ENCODE measurements around the gene POLA1.

POLA1 gene

DNA sequence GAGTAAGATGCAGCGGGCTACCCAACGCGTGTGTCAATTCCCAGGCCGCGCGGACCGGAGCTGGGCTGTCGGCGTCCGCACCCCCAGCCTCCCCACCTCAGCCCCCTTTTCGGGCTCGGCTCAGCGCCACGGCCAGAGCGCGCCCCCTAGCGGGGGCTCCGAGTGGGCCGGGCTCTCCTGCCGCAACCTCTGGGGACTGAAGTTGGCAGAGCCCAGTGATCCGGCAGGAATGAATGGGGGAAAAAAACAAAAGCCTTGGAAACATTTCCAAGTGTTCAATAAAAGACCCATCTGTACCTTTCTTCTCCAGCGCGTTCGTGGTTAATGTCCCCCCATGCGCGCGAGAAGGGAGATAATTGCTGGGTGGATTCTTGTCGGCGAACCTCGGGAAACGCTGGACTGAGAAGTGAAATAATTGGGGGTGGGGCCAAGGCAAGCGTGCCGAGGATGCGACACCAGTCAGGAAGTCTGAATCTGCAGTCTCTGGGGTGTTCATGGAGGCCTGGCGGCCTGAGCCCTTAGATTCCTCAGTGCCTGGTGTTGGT is 327.3 kb downstream of the POLA1 start:
- H3K4me3 ChIP-seq (ENCODE audit: low read length) = peak overlapping the region; percentile 31; the same call in 1 of the 2 replicates
- no CpG with 5 or more reads among the region's 35 CpGs for WGBS (ENCODE audit: insufficient coverage, insufficient read length)
- H3K27me3 ChIP-seq (ENCODE audit: control insufficient read depth, insufficient read depth, low read length) = peaks cover 44% of the 10 kb centered on the region
- no peaks in the 10 kb centered on the region for H3K9me3 ChIP-seq (ENCODE audit: control insufficient read depth, insufficient read depth, low read length)
- no peaks in the 10 kb centered on the region for H3K4me1 ChIP-seq (ENCODE audit: control insufficient read depth, insufficient read depth, low read length)
- no peak overlapping the region for H3K27ac ChIP-seq (ENCODE audit: low read length)
- H3K36me3 ChIP-seq (ENCODE audit: control insufficient read depth, insufficient read depth, low read length) = no peaks in the 10 kb centered on the region
- no peak for DNase-seq (ENCODE audit: low read depth, low spot score)

DNA sequence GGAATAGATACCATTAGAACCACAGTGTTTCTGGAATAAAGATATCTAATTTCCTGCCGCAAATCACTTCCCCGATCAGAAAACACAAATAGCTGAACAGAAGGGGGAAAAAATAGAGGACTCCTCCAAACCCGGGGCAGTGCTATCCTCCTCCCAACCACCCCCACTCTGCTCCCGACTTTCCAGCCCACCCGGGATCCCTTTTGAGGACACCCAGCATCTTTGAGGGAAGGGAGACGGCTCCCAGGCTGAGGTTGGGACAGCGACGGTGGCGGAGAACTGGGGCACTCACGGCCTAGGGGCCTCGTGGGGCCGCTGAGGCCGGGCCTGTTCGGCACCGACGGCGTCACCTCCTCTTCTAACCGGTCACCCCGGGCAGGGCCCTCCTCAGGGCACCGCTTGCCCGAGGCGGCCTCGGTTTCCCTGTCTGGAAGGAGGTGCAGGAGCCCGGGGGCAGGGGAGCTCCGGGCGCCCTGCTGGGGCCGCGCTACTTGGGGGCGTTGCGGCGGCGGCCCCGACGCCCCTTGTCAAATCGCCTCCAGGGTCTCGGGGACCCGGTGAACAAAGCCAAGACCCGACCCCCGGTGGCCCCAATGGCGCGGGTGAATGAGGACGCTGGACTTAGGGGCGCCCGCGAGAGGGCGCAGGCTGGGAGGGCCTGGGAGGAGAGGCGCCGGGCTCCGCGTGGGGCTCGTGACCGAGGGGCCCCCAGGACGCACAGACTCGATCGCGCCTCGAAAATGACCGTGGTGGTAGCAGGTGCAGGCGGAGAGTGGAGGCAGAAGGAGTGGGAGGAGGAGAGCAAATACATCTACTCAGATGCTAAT is 329.0 kb downstream of the POLA1 start:
- Histone ChIP-seq H3K27ac (ENCODE audit: low read length) (no peak overlapping the region), H3K27me3 (ENCODE audit: control insufficient read depth, insufficient read depth, low read length) (peaks cover 32% of the 10 kb centered on the region), H3K9me3 (ENCODE audit: control insufficient read depth, insufficient read depth, low read length) (no peaks in the 10 kb centered on the region), H3K36me3 (ENCODE audit: control insufficient read depth, insufficient read depth, low read length) (no peaks in the 10 kb centered on the region), H3K4me3 (ENCODE audit: low read length) (peak overlapping the region; percentile 3; the same call in 1 of the 2 replicates), H3K4me1 (ENCODE audit: control insufficient read depth, insufficient read depth, low read length) (no peaks in the 10 kb centered on the region)
- no CpG with 5 or more reads among the region's 59 CpGs for WGBS (ENCODE audit: insufficient coverage, insufficient read length)
- no peak for DNase-seq (ENCODE audit: low read depth, low spot score)

DNA sequence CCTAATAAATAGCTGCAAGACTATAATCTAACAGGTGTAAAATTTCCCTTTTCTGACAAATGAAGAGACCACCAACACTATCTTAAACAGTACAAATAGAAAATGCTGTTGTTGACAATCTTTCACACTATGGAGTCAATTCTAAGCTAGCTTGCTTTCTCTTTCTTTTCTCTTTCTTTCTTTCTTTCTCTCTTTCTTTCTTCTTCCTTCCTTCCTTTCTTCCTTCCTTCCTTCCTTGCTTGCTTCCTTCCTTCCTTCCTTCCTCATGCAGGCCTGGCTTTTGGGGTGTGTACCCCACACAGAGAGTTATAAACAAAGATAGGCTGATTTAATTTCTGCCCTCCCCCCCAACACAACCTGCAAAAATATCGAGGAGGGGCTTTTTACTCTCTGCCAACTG is 330.2 kb downstream of the POLA1 start:
- H3K4me1 ChIP-seq (ENCODE audit: control insufficient read depth, insufficient read depth, low read length) = no peaks in the 10 kb centered on the region

DNA sequence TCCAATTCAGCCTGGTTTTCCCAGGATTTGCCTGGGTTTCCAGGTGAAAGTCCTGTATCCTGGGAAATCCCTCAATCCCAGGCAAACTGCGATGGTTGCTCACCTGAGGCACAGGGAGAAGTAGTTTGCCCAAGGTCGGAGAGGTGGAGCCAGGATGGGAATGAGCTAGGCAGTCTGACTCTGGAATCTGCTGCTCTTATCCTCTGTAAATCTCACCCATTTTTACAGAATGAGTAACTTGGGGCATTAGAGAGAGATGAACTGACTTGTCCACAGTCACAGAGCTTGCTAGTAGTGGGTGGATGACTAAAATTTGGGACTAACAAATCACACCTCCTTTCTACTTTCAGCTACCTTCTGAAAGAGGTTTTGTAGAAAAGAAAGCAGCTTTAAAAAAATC is 331.9 kb downstream of the POLA1 start:
- no peak overlapping the region for H3K27ac ChIP-seq (ENCODE audit: low read length)
- H3K4me3 ChIP-seq (ENCODE audit: low read length) = no peak overlapping the region
- H3K27me3 ChIP-seq (ENCODE audit: control insufficient read depth, insufficient read depth, low read length) = peaks cover 24% of the 10 kb centered on the region
- WGBS (ENCODE audit: insufficient coverage, insufficient read length) = no CpG with 5 or more reads among the region's 2 CpGs
- no peaks in the 10 kb centered on the region for H3K4me1 ChIP-seq (ENCODE audit: control insufficient read depth, insufficient read depth, low read length)
- DNase-seq (ENCODE audit: low read depth, low spot score) = no peak
- no peaks in the 10 kb centered on the region for H3K36me3 ChIP-seq (ENCODE audit: control insufficient read depth, insufficient read depth, low read length)
- H3K9me3 ChIP-seq (ENCODE audit: control insufficient read depth, insufficient read depth, low read length) = no peaks in the 10 kb centered on the region

More for the DNA sequence above, 330.2 kb downstream of the POLA1 start:
- H3K27me3 ChIP-seq (ENCODE audit: control insufficient read depth, insufficient read depth, low read length) = peaks cover 30% of the 10 kb centered on the region
- H3K36me3 ChIP-seq (ENCODE audit: control insufficient read depth, insufficient read depth, low read length) = no peaks in the 10 kb centered on the region
- DNase-seq (ENCODE audit: low read depth, low spot score) = no peak
- no CpG with 5 or more reads among the region's 1 CpG for WGBS (ENCODE audit: insufficient coverage, insufficient read length)
- no peak overlapping the region for H3K4me3 ChIP-seq (ENCODE audit: low read length)
- H3K9me3 ChIP-seq (ENCODE audit: control insufficient read depth, insufficient read depth, low read length) = no peaks in the 10 kb centered on the region
- H3K27ac ChIP-seq (ENCODE audit: low read length) = no peak overlapping the region

DNA sequence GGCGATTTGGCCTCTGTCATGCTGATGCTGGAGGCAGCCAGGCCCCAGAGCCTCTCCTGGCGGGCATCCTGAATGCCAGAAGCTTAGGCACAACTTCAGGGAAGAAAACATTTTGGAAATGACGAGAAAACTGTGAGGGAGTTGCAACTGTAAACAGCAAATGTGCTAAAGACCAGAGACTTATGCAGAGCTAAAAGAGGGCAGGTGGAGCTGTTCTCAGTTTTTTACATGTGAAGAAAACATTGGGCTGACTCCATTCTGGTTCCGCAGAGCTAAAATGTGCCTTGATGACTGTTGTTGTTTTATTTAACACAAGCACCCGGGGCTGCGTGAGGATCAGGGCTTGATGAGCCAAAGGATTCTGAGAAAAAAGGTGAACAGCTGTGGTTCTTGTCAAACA is 332.9 kb downstream of the POLA1 start:
- no peaks in the 10 kb centered on the region for H3K9me3 ChIP-seq (ENCODE audit: control insufficient read depth, insufficient read depth, low read length)
- no peaks in the 10 kb centered on the region for H3K4me1 ChIP-seq (ENCODE audit: control insufficient read depth, insufficient read depth, low read length)
- peaks cover 17% of the 10 kb centered on the region for H3K27me3 ChIP-seq (ENCODE audit: control insufficient read depth, insufficient read depth, low read length)
- WGBS (ENCODE audit: insufficient coverage, insufficient read length) = no CpG with 5 or more reads among the region's 6 CpGs
- H3K36me3 ChIP-seq (ENCODE audit: control insufficient read depth, insufficient read depth, low read length) = no peaks in the 10 kb centered on the region
- no peak for DNase-seq (ENCODE audit: low read depth, low spot score)
- H3K27ac ChIP-seq (ENCODE audit: low read length) = no peak overlapping the region
- no peak overlapping the region for H3K4me3 ChIP-seq (ENCODE audit: low read length)

DNA sequence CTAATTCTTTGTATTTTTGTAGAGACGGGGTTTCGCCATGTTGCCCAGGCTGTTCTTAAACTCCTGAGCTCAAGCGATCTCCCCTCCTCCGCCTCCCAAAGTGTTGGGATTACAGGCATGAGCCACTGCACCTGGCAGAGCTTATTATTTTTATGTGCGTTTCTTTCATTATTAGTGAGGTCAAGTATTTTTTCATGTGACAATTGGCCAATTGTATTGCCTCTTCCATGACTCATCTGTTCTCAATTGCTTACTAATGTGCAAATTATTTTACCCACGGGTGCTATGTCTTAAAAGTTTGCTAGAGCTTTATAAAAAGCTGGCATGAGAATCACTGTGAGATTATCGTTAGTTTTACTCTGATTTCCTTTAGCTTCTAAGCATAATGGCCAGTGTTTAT is 335.0 kb downstream of the POLA1 start:
- no peaks in the 10 kb centered on the region for H3K27me3 ChIP-seq (ENCODE audit: control insufficient read depth, insufficient read depth, low read length)
- no peak overlapping the region for H3K27ac ChIP-seq (ENCODE audit: low read length)
- no peaks in the 10 kb centered on the region for H3K9me3 ChIP-seq (ENCODE audit: control insufficient read depth, insufficient read depth, low read length)
- H3K36me3 ChIP-seq (ENCODE audit: control insufficient read depth, insufficient read depth, low read length) = no peaks in the 10 kb centered on the region
- WGBS (ENCODE audit: insufficient coverage, insufficient read length) = no CpG with 5 or more reads among the region's 7 CpGs
- H3K4me1 ChIP-seq (ENCODE audit: control insufficient read depth, insufficient read depth, low read length) = no peaks in the 10 kb centered on the region
- H3K4me3 ChIP-seq (ENCODE audit: low read length) = no peak overlapping the region
- DNase-seq (ENCODE audit: low read depth, low spot score) = no peak

DNA sequence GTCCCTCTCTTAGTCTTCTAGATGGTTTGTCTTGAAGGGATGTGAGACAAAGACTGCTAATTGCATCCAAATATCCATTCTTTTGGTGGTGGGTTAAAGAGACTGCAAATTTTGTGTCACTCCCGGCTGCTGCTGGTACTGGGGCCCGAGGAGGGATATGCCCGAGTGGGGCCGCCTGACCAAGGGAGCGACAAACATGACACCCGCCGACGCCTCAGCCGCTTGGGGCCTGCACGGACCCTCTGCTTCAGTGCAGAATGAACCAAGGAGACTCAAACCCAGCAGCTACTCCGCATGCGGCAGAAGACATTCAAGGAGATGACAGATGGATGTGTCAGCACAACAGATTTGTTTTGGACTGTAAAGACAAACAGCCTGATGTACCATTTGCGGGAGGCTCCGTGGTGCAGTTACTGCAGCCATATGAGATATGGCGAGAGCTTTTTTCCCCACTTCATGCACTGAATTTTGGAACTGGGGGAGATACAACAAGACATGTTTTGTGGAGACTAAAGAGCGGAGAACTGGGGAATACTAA is 335.6 kb downstream of the POLA1 start:
- no peaks in the 10 kb centered on the region for H3K27me3 ChIP-seq (ENCODE audit: control insufficient read depth, insufficient read depth, low read length)
- no peak overlapping the region for H3K4me3 ChIP-seq (ENCODE audit: low read length)

DNA sequence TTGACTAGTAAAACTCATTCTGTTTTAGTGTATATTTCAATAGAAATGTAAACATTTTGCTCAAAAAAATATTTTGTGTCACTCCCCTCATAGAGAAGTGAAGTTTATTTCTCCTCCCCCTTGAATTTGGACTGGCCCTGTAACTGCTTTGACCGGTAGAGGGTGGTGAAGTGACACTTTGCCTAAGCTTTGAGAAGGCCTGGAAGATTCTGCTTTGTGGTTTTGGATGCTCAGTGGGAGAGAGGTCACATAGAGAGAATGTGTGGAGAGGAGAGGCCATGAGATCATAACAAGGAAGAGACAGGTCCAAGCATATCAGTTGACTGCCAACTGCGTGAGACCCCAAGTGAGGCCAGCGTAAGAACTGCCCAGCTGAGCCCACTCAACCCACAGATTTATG is 341.2 kb downstream of the POLA1 start:
- H3K27me3 ChIP-seq (ENCODE audit: control insufficient read depth, insufficient read depth, low read length) = no peaks in the 10 kb centered on the region
- H3K27ac ChIP-seq (ENCODE audit: low read length) = no peak overlapping the region
- DNase-seq (ENCODE audit: low read depth, low spot score) = no peak
- no CpG with 5 or more reads among the region's 3 CpGs for WGBS (ENCODE audit: insufficient coverage, insufficient read length)
- H3K4me1 ChIP-seq (ENCODE audit: control insufficient read depth, insufficient read depth, low read length) = no peaks in the 10 kb centered on the region
- no peak overlapping the region for H3K4me3 ChIP-seq (ENCODE audit: low read length)
- no peaks in the 10 kb centered on the region for H3K9me3 ChIP-seq (ENCODE audit: control insufficient read depth, insufficient read depth, low read length)
- H3K36me3 ChIP-seq (ENCODE audit: control insufficient read depth, insufficient read depth, low read length) = no peaks in the 10 kb centered on the region

More for the DNA sequence above, 335.6 kb downstream of the POLA1 start:
- Histone ChIP-seq H3K4me1 (ENCODE audit: control insufficient read depth, insufficient read depth, low read length) (no peaks in the 10 kb centered on the region), H3K9me3 (ENCODE audit: control insufficient read depth, insufficient read depth, low read length) (no peaks in the 10 kb centered on the region), H3K36me3 (ENCODE audit: control insufficient read depth, insufficient read depth, low read length) (no peaks in the 10 kb centered on the region), H3K27ac (ENCODE audit: low read length) (no peak overlapping the region)
- WGBS (ENCODE audit: insufficient coverage, insufficient read length) = no CpG with 5 or more reads among the region's 16 CpGs
- no peak for DNase-seq (ENCODE audit: low read depth, low spot score)

DNA sequence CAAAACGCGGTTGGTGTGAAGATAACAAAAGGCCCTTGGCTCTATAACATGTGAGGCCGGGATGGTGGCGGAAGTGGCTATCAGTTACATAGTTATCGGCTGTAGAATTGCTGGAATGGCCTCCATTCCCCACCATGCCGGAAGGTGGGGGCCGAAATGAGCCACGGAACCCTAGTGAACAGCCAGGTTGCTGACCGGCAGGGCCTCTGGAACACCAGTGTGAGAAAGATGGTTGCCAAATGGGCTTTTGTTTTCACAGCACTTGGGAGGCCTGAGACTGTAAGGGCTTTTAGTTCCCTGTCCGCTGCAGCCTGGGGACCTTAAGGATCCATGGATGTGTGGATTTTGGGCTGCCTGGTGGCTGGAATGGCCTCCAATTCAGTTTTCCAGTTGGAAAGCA is 345.3 kb downstream of the POLA1 start:
- H3K27ac ChIP-seq (ENCODE audit: low read length) = no peak overlapping the region
- WGBS (ENCODE audit: insufficient coverage, insufficient read length) = no CpG with 5 or more reads among the region's 10 CpGs
- no peaks in the 10 kb centered on the region for H3K9me3 ChIP-seq (ENCODE audit: control insufficient read depth, insufficient read depth, low read length)
- H3K4me3 ChIP-seq (ENCODE audit: low read length) = no peak overlapping the region
- no peaks in the 10 kb centered on the region for H3K36me3 ChIP-seq (ENCODE audit: control insufficient read depth, insufficient read depth, low read length)
- H3K27me3 ChIP-seq (ENCODE audit: control insufficient read depth, insufficient read depth, low read length) = no peaks in the 10 kb centered on the region
- no peaks in the 10 kb centered on the region for H3K4me1 ChIP-seq (ENCODE audit: control insufficient read depth, insufficient read depth, low read length)
- DNase-seq (ENCODE audit: low read depth, low spot score) = no peak

DNA sequence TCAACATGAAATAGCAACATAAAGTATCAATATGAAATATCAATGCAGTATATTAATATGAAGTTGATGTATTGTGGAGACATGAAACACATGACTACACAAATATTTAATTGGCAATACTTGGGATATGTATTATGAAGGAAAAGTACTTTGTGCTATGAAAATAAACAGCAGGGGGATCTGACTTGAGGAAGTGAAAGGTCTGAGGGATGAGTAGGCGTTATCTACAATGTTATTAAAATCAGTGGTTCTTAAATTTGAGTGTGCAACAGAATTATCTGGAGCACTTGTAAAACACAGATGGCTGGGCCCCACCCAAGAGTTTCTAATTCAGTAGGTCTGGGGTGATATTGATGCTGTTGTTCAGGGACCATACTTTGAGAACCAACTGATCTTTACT is 349.5 kb downstream of the POLA1 start:
- H3K36me3 ChIP-seq (ENCODE audit: control insufficient read depth, insufficient read depth, low read length) = no peaks in the 10 kb centered on the region
- H3K4me3 ChIP-seq (ENCODE audit: low read length) = no peak overlapping the region
- DNase-seq (ENCODE audit: low read depth, low spot score) = no peak
- no peaks in the 10 kb centered on the region for H3K27me3 ChIP-seq (ENCODE audit: control insufficient read depth, insufficient read depth, low read length)
- no peaks in the 10 kb centered on the region for H3K4me1 ChIP-seq (ENCODE audit: control insufficient read depth, insufficient read depth, low read length)
- no peaks in the 10 kb centered on the region for H3K9me3 ChIP-seq (ENCODE audit: control insufficient read depth, insufficient read depth, low read length)
- WGBS (ENCODE audit: insufficient coverage, insufficient read length) = no CpG with 5 or more reads among the region's 1 CpG
- H3K27ac ChIP-seq (ENCODE audit: low read length) = no peak overlapping the region
